GM19025 (cell line): ENCODE results near the gene NAIF1.
A peak's percentile ranks its signal among the peaks of the same experiment; 100 is the strongest.

Experiments
- ATAC-seq: cut with Tn5 transposase; IDR thresholded peaks from one replicate; pipeline ENCODE4 v1.9.1; 2021; ENCODE audit warnings: mild to moderate bottlenecking, low read depth, moderate library complexity; ENCODE audit not compliant: unreplicated experiment

NAIF1 gene

DNA sequence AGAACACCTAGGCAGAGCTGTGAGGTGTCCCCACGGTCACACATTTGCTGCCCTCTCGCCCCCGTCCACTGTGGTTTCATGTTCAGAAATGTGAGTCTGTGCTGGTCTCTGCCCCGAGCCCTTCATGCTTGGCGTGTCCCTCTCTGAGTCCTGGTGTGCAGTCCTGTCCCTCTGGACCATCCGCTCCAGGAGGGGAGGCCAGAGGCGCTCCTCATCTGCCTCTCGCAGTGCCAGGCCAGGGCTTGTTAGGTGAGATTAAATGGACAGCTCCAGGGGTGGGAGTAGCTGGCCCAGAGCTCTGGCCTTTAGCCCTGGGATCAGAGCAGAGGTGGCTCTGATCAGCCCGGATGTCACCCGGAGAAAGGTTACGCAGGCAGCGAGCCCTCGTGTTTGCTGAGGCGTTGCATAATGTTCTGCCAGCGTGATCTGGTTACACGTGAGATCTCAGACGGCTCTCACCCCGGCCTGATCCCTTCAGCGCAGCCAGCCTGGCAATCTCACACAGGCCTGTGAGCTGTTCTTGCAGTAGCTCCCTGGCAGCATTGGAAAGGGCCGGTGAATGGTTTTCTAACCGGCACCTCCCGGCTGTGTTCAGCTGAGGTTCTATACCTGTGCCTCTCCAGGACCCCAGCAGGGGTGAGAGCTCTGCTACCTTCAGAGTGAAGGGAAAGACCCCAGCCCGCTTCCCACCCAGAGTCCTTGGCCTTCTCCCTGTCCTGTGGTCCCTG, 35.9 kb upstream of the NAIF1 start:
- no peak for ATAC-seq

DNA sequence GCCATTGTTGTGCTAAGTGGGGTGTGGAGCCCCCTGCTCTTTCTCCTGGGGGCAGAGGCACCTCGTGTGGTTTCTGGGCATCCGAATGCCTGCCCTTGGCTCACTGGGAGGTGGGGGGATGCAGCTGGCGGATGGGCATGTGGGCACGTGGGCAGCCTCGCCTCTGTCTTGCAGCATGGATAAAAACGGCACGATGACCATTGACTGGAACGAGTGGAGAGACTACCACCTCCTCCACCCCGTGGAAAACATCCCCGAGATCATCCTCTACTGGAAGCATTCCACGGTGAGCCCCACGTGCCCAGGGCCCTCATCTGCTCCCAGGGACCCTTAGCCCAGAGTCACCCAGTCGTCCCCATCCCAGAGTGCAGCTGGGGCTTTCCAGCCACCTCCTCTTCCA, 35.1 kb upstream of the NAIF1 start:
- ATAC-seq = no peak

DNA sequence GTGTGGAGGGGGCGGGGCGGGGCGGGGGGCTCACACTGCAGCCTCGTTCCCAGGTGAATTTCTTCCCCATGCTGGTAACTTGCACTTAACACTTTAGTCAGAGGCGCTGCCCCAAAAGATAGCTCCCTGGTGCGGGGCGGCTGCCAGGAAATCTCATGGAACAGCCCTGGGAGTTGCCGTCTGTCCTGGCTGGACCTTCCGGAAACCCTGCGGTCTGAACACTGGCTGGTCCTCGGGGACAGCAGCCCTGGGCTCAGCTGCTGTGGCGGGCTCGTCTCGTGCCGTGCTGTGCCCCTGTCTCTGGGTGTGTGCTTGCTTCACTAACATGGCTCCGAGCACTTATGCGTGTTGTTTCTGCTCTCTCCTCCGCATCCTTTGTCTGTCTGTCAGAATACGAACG, 34.6 kb upstream of the NAIF1 start:
- no peak for ATAC-seq

DNA sequence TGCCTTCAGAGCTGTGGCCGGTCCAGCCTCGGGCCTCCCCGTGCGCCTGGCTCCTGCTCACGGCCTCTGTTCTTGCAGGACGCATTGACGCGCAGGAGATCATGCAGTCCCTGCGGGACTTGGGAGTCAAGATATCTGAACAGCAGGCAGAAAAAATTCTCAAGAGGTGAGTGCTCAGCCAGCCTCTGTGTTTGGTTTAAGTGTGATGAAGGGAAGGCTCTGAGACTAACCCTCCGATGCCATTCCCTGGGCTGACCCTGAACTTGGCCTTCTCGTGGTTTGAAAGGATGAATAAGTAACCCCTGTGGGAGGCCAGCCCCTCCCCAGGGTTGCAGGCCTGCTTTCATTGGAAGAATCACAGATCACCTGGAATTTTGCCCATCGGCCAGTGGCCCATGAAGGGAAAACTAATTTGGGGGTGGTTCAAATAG, 34.1 kb upstream of the NAIF1 start:
- ATAC-seq = no peak

DNA sequence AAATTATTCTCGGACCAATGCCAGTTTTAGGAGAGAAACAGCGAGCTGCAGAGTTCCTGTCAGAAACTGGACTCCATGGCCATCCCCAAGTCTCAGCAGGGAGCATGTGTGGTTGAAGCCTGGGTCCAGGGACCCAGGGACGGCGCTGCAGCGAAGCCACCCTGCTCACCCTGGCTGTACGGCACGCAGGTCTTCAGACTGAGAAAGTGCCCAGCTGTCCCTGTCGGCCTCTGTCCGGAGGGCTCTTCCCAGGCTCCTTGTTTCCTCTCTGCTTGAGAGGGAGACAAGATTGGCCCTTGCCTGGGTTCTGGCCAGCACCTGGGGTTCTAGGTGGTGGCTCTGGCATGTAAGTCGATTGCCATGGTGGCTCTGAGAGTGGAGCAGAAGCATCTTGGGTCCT, 33.5 kb upstream of the NAIF1 start:
- no peak for ATAC-seq

DNA sequence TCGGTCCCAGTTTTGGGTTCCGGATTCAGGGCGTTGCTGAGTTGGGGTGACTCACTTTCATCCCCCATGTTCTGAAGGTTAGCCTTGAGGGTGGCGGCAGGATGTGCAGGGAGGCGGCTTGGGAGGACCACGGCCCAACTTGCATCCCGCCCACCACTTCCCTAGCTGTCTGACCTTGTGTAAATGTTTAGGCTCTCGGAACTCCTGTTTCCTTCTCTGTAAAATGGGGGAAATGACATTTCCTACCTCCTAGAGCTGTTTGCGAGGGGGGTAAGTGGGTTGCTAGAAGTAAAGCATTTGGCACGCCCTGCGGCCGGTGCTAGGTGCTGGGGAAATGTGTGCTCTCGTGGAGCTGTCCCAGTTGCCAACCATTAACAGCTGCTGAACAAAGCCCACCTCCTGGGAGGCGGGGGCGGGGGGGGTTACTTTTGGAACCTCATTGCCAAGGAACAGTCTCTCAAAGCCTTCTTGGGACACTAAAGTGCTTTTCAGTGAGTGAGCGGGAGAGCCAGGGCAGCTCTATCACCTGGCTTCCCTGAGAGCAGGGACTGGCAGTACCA, 32.9 kb upstream of the NAIF1 start:
- ATAC-seq = no peak

DNA sequence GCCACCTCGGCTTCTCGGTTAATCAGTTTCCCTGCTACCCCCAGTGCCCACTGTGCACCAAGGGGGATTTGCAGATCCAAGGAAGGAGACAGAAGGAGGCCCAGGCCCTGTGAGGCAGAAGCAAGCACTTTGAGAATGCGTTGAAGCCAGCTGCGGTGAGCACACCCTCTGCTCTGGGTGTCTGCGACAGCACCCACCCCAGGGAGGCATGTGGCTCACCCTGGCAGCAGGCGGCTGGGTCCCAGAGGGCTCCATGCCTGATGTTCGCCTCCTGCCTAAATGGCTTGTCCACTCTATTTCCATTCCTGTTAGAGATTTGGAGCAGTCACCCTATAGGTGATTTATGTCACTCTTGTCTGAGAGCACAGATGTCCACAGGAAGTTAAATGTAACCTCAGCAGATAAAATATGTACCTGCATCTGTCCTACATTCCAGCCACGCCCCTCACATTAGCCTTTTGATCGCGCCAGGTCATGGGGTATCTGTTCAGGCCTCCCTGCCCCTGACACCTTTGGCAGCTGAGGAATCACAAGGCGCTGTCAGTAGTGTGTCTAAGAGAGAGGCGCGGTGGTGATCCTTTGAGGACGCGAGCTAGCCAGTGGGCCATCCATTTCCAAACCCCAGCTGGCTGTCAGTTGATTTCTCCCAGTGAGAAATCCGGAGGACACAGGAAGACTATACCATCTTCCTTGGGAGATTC, 32.3 kb upstream of the NAIF1 start:
- ATAC-seq = no peak

DNA sequence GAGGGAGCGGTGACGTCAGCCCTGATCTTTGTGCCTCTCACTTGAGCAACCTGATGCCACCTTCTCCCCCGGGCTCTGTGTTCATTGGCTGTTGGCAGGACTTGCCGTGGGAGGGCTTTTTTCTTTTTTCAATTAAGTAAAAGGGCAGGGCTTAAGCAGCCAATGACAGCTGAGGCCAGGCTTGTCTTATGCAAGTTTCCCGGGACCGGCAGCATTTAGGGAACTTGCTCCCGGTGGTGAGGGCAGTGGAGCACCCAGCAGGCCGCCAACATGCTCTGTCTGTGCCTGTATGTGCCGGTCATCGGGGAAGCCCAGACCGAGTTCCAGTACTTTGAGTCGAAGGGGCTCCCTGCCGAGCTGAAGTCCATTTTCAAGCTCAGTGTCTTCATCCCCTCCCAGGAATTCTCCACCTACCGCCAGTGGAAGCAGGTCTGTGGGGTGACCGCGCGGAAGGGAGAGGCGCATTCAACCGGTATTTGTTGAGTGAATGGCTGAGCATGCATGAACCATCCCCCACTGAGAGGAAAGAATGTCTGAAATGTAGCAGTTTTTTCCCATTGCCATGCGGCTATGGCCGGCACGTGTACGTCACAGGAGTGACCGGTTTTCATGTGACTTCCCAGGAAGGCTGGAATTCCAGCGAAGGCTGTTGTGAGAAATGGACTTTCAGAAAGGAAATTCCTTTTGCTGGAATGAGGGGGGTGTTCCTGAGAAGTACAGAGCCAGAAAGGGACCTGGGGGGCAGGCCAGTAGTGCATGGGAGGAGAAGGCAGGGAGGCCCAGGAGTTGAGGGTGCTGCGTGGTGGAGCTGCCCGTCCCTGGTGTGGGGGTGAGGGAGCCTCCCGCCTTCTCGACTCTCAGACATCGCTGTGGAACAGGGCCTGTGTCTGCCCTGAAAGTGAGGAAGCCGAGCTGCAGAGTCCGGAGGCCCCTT, 31.4 kb upstream of the NAIF1 start:
- ATAC-seq = no peak

DNA sequence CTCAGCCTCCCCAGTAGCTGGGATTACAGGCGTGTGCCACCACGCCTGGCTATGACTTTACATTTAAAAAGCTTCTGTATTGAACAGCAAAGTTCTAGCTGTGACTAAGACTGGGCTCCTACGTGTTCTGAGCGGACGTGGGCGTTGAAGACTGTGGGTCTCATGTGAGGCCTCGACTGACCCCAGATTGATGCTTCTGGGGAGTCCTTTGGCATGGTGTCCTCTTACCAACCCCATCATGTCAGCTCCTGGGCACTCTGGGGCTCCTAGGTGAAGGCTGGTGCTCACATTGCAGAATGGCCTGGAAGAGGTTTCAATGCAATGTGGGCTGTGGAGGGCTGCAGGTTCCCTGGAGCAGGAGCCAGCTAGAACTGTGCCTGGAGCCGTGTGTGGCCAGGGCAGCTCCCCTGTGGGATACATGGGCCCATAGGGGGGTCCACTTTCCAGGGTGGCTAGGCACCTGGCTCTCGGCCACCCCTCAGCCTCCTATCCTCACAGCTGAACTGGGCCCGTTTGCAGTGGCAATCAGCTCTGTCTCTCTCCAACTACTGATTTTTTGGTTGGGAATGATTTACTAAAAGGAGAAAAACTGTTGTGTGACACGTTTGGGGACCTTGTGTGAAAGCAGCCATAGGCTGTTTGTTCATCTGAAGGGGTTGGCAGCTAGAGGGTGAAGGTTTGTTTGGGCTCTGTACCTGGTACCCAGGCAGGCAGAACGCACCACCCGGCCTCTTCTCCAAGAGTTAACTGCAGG, 30.6 kb upstream of the NAIF1 start:
- ATAC-seq = no peak

DNA sequence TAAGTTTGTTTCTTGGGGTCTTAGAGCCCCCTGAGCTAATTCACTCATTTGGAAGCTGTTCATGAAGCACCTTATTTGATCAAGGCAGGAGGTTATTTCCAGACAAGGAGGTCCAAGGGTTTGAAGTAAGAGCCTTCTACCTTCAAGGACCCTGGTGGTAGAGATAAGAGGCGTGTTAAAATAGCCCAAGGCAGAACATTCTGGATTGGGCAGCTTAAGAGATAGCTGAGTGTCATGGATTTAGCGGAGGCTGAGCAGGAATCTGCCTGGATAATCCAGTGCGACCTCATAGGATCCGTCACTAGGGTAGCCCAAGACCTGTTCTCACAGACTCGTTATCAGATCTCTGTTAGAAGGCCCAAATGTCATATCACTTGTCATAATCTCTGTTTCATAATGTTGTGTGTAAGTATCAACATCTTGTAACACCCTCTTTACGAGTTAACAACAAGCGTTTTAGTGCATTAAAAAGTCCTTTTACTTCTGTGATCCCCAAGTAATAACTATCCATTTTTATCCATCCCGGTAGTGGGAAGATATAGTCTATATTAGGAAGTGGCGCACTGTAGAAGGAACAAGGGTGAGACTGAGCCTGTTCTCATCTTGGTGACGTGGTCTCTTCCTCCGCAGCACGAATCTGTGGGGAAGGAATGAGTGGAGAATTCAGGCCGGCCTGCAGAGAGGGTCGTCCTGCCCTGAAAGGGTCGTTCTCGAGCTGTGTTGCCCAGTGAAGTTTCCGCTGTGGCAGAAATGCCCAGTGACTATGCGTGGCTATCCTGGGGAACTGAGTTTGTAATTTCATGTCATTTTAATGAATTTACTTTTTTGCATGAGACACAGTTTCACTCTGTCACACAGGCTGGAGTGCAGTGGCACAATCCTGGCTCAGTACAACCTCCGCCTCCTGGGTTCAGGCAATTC, 29.8 kb upstream of the NAIF1 start:
- ATAC-seq = no peak

DNA sequence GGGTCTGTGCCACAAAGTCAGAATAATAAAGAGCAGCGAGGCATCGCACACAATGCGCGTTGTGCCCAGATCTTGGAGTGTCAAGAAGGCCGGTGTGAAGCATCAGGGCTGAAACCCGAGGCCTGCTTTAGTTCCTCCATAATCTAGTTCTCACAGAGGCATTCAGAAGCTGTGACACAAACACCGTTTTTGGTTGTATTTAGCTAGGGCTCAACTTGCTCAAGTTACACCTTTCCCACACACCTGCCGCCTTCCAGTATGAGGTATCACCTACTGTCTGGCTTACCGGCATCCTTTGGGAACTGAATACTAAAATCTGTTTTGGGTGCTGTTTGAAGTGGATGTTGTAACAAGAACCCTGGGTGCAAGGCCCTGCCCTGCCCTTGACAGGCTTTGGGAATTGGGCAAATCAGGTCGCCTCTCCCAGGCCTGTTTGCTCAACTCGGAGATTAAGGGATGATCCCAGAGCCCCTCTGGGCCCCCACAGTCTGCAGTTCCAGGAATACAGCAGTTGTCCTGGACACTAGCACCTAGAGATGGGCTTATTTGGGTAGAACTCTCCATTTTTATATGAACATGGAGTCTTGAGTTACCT, 27.9 kb upstream of the NAIF1 start:
- ATAC-seq = no peak

DNA sequence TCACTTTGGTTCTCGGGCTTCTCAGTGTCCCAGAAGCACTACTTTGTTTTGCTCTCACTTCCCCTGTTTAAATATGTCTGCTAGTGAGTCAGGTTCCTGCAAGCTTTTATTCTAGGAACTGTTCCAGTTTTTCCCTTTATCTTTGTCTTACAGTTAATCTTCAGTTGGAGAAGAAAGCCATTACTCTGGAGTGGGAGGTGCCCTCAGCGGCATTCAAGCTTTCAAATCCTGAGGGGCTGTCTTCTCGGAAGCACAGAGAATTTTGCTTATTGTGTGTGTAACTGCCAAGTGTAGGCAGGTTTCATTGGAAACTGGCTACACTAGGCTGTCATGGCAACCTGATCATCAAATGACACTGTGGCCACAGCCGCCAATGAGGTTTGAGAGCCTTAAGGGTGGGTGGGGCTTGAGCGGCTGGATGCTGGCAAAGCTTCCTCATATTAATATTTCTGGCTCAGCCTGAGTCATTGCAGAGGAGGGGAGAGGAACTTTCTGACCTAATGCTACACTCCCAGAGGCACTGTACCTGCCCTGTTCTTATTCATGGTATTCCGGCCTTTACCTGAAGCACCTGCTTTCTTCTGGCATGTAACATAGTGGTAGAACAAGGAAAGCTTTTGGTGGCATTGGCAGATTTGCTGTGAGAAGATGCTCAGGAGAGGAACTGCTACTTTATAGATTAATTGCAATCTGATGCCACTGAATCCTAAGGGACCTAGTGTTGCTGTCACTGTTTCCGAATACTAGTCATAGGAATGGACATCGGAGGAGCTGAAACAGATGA, 27.2 kb upstream of the NAIF1 start:
- peak; percentile 76 for ATAC-seq

DNA sequence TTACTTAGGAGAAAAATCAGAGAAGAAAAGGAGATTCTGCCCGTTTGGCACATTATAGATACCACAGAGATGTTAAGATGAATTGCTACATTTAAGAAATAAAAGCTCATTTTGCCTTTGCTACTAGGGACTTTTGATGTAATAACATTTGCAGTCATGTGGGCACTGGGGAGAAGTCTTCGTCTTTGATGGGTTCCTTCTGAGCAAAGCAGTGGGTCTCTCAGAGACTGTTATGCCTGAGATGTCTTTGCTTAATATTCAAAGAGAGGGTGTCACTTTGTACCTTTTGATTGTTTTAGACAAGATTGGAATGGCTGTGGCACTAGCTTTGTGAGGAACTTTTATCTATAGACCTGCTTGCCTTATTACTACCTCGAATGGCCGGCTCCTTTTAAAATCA, 25.9 kb upstream of the NAIF1 start:
- no peak for ATAC-seq

DNA sequence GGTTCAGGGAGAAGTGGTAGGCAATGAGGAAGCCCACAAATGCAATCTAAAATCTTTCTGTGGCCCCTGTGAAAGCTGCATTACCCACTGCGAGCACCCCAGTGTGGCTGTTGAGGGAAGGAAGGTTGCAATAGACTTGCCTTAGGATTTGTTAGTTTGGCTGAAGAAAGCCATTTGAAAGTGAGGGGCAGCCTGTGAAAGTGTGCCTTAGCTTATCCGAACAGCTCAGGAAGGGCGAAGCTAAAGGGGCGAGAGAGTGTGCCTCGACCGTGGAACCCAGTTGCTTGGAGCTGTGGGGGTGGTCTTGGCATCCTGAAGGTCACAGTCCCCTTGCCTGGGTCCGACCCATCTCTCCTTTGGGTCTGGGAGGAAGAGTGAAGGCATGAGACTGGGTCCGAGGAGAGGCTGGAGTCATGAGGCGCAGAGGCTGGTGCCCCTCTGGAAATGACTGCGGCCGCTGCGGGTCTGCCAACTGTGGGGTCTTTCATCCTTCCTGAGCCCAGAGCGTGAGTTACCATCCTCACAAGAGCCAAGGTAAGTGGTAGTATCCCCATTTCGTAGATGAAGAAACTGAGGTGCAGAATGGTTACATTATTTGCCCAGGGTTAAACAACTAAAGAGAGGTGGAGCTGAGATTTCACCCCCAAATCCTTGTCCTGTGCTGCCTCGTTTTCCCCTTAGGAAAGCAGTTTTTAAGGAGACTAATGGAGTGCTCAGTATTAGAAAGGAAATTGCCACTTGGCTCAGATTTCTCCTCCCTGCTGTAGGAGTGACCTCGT, 25.3 kb upstream of the NAIF1 start:
- no peak for ATAC-seq

DNA sequence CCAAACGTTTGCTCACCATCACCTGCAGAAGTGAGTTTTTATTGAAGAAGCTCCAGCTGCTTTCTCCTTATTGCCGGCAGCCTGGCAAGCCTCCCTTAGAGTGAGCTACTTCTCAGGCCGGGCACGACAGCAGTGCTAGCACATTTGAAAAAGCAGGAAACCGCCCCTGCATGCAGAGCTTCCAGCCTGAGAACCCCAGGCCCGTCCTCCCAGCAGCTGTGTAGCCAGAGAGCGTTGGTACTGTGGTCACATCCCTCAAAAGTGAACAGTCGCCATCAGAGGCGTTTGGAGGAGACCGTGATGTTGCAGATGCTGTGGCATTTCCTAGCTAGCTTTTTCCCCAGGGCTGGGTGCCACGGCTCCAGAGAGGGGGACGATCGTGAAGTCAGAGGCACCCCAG, 24.5 kb upstream of the NAIF1 start:
- no peak for ATAC-seq

DNA sequence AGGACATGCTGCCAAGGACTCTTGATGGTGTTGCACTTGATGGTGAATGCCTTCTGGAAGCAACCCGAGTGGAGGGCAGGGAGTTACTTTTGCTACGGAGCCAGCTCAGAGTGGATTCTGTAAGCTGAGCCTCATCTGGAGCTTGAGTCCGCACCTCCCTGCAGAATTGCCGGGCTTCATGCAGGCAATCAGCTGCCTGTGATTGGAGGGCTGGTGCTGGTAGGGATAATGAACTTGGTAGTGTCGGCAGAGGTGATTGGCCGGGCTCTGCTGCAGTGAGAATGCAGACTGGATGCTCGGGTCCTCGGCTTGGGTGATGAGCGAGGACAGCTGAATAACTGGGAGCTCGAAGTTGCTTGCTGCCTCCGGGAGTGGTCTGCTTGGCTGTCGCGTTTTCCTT, 24.0 kb upstream of the NAIF1 start:
- ATAC-seq = no peak

DNA sequence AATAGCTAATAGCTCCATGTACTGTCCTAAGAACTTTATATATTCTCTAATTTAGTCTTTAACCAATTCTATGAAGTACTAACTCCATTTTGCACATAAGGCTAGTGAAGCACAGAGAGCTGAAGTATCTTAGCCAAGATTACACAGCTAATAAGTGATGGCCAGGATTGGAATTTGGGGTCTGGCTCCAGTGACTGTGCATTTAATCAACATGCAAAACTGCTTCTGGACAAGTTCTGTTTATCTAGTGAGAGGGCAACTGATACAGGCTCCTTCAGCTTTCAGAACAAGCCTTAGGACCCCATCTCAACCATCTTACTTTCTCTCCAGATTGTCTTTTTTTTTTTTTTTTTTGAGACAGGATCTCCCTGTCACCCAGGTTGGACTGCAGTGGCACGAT, 22.2 kb upstream of the NAIF1 start:
- no peak for ATAC-seq
